Loucy (cell line): Measurements from ENCODE around the gene PTPRN2.

Experiments
- CTCF ChIP-seq: fragments of 200-600 bp; sonication (generic); conservative IDR thresholded peaks from 2 replicates; pipeline ENCODE4 v1.5.1; 2014; ENCODE audit warnings: mild to moderate bottlenecking, antibody characterized with exemption, low read length
- EZH2phosphoT487 ChIP-seq: fragments of 200-600 bp; IDR thresholded peaks from 2 replicates; pipeline ENCODE4 v1.6.1; 2018; ENCODE audit warnings: antibody characterized with exemption, mild to moderate bottlenecking, moderate library complexity, borderline replicate concordance

GRCh38 chr7:157984423-157985163, 603.0 kb downstream of the PTPRN2 start:
- TF ChIP-seq CTCF: no peak
- no peak for TF ChIP-seq EZH2phosphoT487
